Neural cell (in vitro differentiated cells): Measurements from ENCODE around the gene COL23A1.

Experiments
- CTCF ChIP-seq: fragments of 450-650 bp; IDR thresholded peaks from 2 replicates; pipeline ENCODE4 v1.5.1; 2014; ENCODE audit warnings: antibody characterized with exemption, mild to moderate bottlenecking, moderate library complexity; ENCODE audit not compliant: poor library complexity, severe bottlenecking
- POLR2AphosphoS5 ChIP-seq: IDR thresholded peaks from 2 replicates; pipeline ENCODE4 v1.6.1; 2012
- RAD21 ChIP-seq: fragments of 450-650 bp; conservative IDR thresholded peaks from 2 replicates; pipeline ENCODE4 v1.6.1; 2014; ENCODE audit warnings: antibody characterized with exemption, mild to moderate bottlenecking, moderate library complexity

- no peak for TF ChIP-seq CTCF
- TF ChIP-seq POLR2AphosphoS5, result no peak
- TF ChIP-seq RAD21, result no peak
These were observed 153.8 kb downstream of the COL23A1 start for GRCh38 chr5:178436326-178436940.
